ENCODE data around the gene TNIP2. TPM values are rescaled to one million over a fixed set of nuclear protein-coding genes. Genes with fewer than 3 reads are reported as not detected.

TNIP2 gene
- total and polyA plus RNA-seq, 2 donors (not counting 3 experiments of a cell fraction or from before 2014, with no cell fraction given), result 37.7 to 52.1 TPM

GRCh38 chr4:2728806-2729532 is 27.2 kb downstream of the TNIP2 start:
- no peaks in the 10 kb centered on the region for H3K9me3 ChIP-seq (replicated peaks; ENCODE audit: control insufficient read depth, insufficient read depth, low read length)
- ChIA-PET CTCF (interaction anchor here (1.0 to 1.2 kb wide), 2 partner anchors 7 to 15 kb away, joined by 3 to 4 read pairs; no protein-coding TSS in a partner anchor), POLR2A (no interaction called here)
- no peak overlapping the region for H3K27ac ChIP-seq (ENCODE audit: insufficient read depth, low read depth, low read length)
- TF ChIP-seq MYC (IDR thresholded peaks at IDR 0.05; ENCODE audit: low read depth, low read length) (no peak), POLR2A (IDR thresholded peaks at IDR 0.05; ENCODE audit: low read depth, low read length) (no peak), EZH2 (IDR thresholded peaks at IDR 0.05; ENCODE audit: borderline replicate concordance, low read depth, low read length, severe bottlenecking) (no peak), CTCF (IDR thresholded peaks at IDR 0.05; ENCODE audit: extremely low read depth in 1 of 2, insufficient read depth in 1 of 2, low read depth in 1 of 2, low read length in 2 of 2) (no peak), FOS (IDR thresholded peaks at IDR 0.05; ENCODE audit: borderline replicate concordance, insufficient read depth, low read length) (no peak), GATA2 (IDR thresholded peaks at IDR 0.05; ENCODE audit: insufficient read depth, insufficient read length, low read depth, low read length) (no peak), JUN (IDR thresholded peaks at IDR 0.05; ENCODE audit: borderline replicate concordance, insufficient read depth, insufficient read length, low read depth) (no peak), MAX (IDR thresholded peaks at IDR 0.05; ENCODE audit: insufficient read depth, insufficient read length) (no peak), POLR2AphosphoS5 (IDR thresholded peaks at IDR 0.05; ENCODE audit: insufficient read depth, low read depth, low read length) (no peak)
- H3K36me3 ChIP-seq (ENCODE audit: control insufficient read depth in 2 of 2, extremely low read depth in 1 of 2, insufficient read depth in 2 of 2, low read length in 2 of 2), result peaks cover 6 to 15% of the 10 kb centered on the region in 2 experiments
- H3K9ac ChIP-seq (replicated peaks; ENCODE audit: extremely low read depth, insufficient read depth, low read length), result no peak overlapping the region
- no peak overlapping the region for H3K4me2 ChIP-seq (ENCODE audit: insufficient read depth, low read length)
- no peak overlapping the region for H3K4me3 ChIP-seq (replicated peaks in 1 of 3; ENCODE audit: insufficient read depth in 1 of 3, low read depth in 1 of 3, low read length in 3 of 3)
- intact Hi-C loops (cut with micrococcal nuclease) (no loop called here), dilution Hi-C loops (cut with MboI; ENCODE audit: extremely low pct_ligation_motif_present, low sequenced_read_pairs) (no loop called here)
- no peaks in the 10 kb centered on the region for H4K20me1 ChIP-seq (replicated peaks; ENCODE audit: control insufficient read depth, extremely low read depth, insufficient read depth, low read length)
- no peaks in the 10 kb centered on the region for H3K9me1 ChIP-seq (replicated peaks; ENCODE audit: control insufficient read depth, extremely low read depth, insufficient read depth, low read length)
- H3K79me2 ChIP-seq (ENCODE audit: control insufficient read depth, insufficient read depth, low read length), result no peaks in the 10 kb centered on the region
- H2AFZ ChIP-seq (ENCODE audit: low read depth, low read length), result no peak overlapping the region
- no peaks in the 10 kb centered on the region for H3K27me3 ChIP-seq (ENCODE audit: control insufficient read depth in 2 of 2, insufficient read depth in 2 of 2, low read length in 2 of 2)
- BruUV-seq (replicated peaks), result no TSS peak
- DNase-seq (ENCODE audit: low read depth, low spot score) (no peak), FAIRE-seq (no peak)
- no peaks in the 10 kb centered on the region for H3K4me1 ChIP-seq (ENCODE audit: control insufficient read depth, extremely low read depth, insufficient read depth, low read length)

Measured in endothelial cell of umbilical vein (primary cell).